HG03025 (cell line): ENCODE measurements around the gene CPD.
"Not testable (repeated sequence)": the region's sequence is repeated elsewhere in the genome, so short reads cannot be mapped to it uniquely, and the experiment has no call there.

Experiments
- ATAC-seq: cut with Tn5 transposase; IDR thresholded peaks from one replicate; pipeline ENCODE4 v1.9.1; 2021; ENCODE audit warnings: mild to moderate bottlenecking, moderate library complexity; ENCODE audit not compliant: unreplicated experiment, low FRiP score

CPD gene

GRCh38 chr17:30378825-30379302 is at the start of gene CPD:
TSS of gene CPD (plus strand) at chr17:30378927. CDS start at chr17:30378981, 54 bp downstream.
- peak; percentile 82 for ATAC-seq

GRCh38 chr17:30332057-30332542 is 46.6 kb upstream of the CPD start:
- no peak for ATAC-seq

- ATAC-seq, result no peak
Observed at GRCh38 chr17:30333503-30334360, 45.0 kb upstream of the CPD start, which contains the start of gene TMIGD1. TSS of gene TMIGD1 (minus strand) at chr17:30334057. CDS start at chr17:30332133, 1,924 bp downstream.

- no peak for ATAC-seq
Observed at GRCh38 chr17:30334421-30334820, 44.3 kb upstream of the CPD start.

GRCh38 chr17:30336369-30337171 is 42.2 kb upstream of the CPD start:
- no peak for ATAC-seq

- no peak for ATAC-seq
Observed at GRCh38 chr17:30337393-30337999, 41.2 kb upstream of the CPD start.

GRCh38 chr17:30339086-30339485 is 39.6 kb upstream of the CPD start:
- no peak for ATAC-seq

- no peak for ATAC-seq
Observed at GRCh38 chr17:30340801-30341356, 37.8 kb upstream of the CPD start.

- ATAC-seq, result no peak
Observed at GRCh38 chr17:30341703-30342249, 37.0 kb upstream of the CPD start.

- ATAC-seq, result not testable (repeated sequence)
Observed at GRCh38 chr17:30343244-30343643, 35.5 kb upstream of the CPD start.

- ATAC-seq, result no peak
Observed at GRCh38 chr17:30343796-30344195, 34.9 kb upstream of the CPD start.

GRCh38 chr17:30344283-30345088 is 34.2 kb upstream of the CPD start:
- no peak for ATAC-seq

- no peak for ATAC-seq
Observed at GRCh38 chr17:30345089-30345433, 33.7 kb upstream of the CPD start.

- no peak for ATAC-seq
Observed at GRCh38 chr17:30345527-30346075, 33.1 kb upstream of the CPD start.

- ATAC-seq, result no peak
Observed at GRCh38 chr17:30346221-30346795, 32.4 kb upstream of the CPD start.

GRCh38 chr17:30347488-30347887 is 31.2 kb upstream of the CPD start:
- no peak for ATAC-seq

GRCh38 chr17:30349252-30349651 is 29.5 kb upstream of the CPD start:
- ATAC-seq, result no peak

- ATAC-seq, result not testable (repeated sequence)
Observed at GRCh38 chr17:30351263-30351662, 27.5 kb upstream of the CPD start.

- no peak for ATAC-seq
Observed at GRCh38 chr17:30351735-30352134, 27.0 kb upstream of the CPD start.
